HG03354 (cell line): Measurements from ENCODE around the gene SETDB1.
"Not testable (repeated sequence)": the region's sequence is repeated elsewhere in the genome, so short reads cannot be mapped to it uniquely, and the experiment has no call there.

ENCODE experiments used
- ATAC-seq: cut with Tn5 transposase; IDR thresholded peaks from one replicate; pipeline ENCODE4 v1.9.1; 2021; ENCODE audit warnings: mild to moderate bottlenecking; ENCODE audit not compliant: unreplicated experiment, poor library complexity, severe bottlenecking

The SETDB1 gene

DNA sequence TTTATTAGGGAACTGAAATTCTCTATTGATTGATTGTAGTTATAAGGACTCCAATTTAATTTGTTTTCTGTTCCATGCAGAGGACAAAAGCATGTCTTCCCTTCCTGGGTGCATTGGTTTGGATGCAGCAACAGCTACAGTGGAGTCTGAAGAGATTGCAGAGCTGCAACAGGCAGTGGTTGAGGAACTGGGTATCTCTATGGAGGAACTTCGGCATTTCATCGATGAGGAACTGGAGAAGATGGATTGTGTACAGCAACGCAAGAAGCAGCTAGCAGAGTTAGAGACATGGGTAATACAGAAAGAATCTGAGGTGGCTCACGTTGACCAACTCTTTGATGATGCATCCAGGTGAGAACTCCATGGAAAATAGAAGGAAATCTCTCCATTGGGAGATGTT is 1.5 kb downstream of the SETDB1 start:
- ATAC-seq, result no peak

GRCh38 chr1:150928286-150928685 is 2.1 kb downstream of the SETDB1 start:
- ATAC-seq, result no peak

GRCh38 chr1:150928775-150929174 is 2.6 kb downstream of the SETDB1 start:
- ATAC-seq, result not testable (repeated sequence)

- ATAC-seq, result no peak
These were observed 5.6 kb downstream of the SETDB1 start for GRCh38 chr1:150931773-150932172.

- no peak for ATAC-seq
These were observed 18.7 kb downstream of the SETDB1 start for GRCh38 chr1:150944856-150945255.

GRCh38 chr1:150954708-150955107 is 28.5 kb downstream of the SETDB1 start:
- ATAC-seq, result no peak

- no peak for ATAC-seq
These were observed 29.1 kb downstream of the SETDB1 start for GRCh38 chr1:150955280-150955679.

- ATAC-seq, result no peak
These were observed 31.5 kb downstream of the SETDB1 start for GRCh38 chr1:150957666-150958065.

- ATAC-seq, result no peak
These were observed 34.5 kb downstream of the SETDB1 start for GRCh38 chr1:150960646-150961045.

DNA sequence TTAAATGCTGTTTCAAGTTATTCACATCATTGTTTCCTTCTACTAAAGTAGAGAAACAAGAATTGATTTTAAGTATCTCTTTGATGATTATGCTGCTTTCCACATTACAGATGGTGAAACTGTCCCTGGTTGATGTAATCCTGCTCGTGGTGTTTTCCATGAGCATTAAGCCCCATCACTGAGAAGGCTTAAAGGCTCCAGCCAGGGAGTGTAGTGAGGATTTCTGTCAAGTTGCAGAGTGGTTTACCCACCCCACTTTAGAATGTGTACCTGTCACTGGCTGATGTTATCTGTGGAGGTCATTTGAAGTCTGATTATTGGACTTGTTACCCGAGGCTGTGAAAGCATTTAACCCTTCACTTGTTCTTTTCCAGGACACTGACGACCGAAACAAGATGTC is 35.6 kb downstream of the SETDB1 start:
- no peak for ATAC-seq

GRCh38 chr1:150963321-150964163 is 37.4 kb downstream of the SETDB1 start:
- ATAC-seq, result no peak

- ATAC-seq, result no peak
These were observed 38.0 kb downstream of the SETDB1 start for GRCh38 chr1:150964164-150964489.

DNA sequence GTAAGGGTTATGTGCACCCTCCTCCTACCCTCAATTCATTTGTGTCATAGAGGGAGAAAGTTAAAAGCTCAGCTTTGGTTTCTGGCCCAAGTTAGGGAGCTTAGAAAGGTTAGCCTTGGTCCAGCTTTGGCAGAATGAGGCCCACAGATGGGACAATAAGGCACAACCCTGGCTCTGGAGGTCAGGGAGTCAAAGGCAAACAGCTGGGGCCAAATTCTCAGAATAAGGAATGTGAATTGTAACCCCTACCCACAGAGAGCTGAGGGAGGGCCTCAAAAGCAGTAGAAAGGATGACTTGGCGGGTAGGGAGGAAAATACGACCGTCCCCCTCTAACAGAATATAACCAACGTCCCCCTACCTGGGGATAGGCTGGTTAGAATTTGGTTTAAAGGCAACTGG is 39.4 kb downstream of the SETDB1 start:
- no peak for ATAC-seq

GRCh38 chr1:150966011-150966410 is 39.8 kb downstream of the SETDB1 start:
- ATAC-seq, result no peak

GRCh38 chr1:150967936-150968335 is 41.8 kb downstream of the SETDB1 start:
- ATAC-seq, result no peak

GRCh38 chr1:150968491-150968890 is 42.3 kb downstream of the SETDB1 start:
- ATAC-seq, result no peak

GRCh38 chr1:150969626-150970025 is 43.5 kb downstream of the SETDB1 start:
- ATAC-seq, result no peak

DNA sequence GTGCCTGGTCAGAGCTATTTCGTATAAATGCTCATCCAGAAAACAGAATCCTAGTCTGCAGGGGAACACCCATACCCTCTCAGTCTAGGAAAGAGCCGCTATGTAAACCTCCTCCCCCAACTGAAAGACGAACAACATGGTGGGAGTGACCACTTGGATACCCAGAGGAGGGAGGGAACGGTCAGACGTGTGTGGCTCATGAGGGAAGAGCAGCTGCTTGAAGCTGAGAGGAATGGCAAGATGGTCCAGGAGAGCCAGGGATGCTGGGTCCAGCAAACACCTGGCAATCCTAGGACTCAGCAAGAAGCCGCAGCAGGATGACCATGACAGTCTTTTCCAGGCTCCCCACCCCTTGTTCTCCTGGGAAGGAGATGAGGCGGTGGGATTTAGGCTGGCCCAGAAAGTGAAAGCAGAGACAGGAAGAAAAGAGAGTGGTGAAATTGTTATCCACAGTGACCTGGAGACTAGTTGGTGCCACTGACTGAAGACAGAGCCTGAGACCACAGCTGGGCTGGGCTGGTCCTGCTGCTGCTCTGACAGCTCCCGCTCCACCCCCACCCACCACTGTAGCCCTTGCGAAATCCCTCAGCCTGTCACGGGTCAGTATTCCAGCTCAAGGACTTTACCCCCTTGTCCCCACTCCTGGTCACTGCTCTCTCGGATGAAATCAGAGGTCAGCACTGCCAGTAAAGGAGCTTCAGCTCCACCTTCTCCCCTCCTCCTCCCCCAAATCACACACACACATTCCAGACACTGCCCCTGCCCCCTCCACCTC is 44.8 kb downstream of the SETDB1 start:
- no peak for ATAC-seq

GRCh38 chr1:150971583-150972416 is 45.6 kb downstream of the SETDB1 start:
- ATAC-seq, result no peak

DNA sequence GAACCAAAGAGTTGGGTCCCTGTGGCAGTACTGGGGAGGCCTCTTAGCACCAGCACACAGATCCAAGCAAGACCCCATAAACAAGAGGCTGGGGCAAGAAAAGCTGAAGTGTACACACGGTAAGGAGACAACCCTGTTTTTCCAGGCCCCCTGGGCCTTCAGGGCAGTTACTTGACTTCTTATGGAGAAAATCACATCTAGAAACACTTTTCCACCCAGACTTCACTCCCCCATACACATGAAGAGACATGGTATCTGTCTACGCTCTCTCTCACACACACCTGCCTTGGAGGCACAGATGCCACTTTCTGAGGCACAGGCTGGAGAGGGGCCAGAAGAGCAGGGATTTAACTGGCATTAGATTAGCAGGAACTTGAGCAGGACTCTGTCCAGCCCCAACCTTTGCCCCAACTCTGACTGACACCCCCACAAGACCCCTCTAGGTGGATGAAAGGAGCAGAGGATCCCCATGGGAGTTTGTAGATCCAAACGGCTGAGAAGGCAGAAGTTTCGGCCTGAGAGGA is 46.3 kb downstream of the SETDB1 start:
- ATAC-seq, result no peak
